Measurements from ENCODE around the gene DDAH1. TPM values are rescaled to one million over a fixed set of nuclear protein-coding genes. Genes with fewer than 3 reads are reported as not detected.

The DDAH1 gene
- total and polyA plus RNA-seq, 2 of the 8 experiments (the other 6 are each of a cell fraction or from before 2014, with no cell fraction given): 22.8 to 54.5 TPM

DNA sequence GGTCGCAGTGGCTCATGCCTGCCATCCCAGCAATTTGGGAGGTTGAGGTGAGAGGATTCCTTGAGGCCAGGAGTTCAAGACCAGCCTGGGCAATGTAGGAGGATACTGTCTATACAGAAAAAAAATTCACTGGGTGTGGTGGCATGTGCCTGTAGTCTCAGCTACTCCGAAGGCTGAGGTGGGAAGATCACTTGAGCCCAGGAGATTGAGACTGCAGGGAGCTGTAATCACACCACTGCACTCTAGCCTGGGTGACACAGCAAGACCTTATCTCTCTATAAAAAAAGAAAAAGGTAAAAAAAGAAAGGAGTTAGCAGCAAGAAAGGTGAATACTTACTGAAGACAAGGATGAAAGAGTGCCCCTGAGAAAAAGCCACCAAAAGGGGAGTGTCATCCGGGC, 164.8 kb downstream of the DDAH1 start:
- no peak for DNase-seq (ENCODE audit: low read depth in 1 of 2, low spot score in 2 of 2)
- Histone ChIP-seq H3K27me3 (replicated peaks in 1 of 4; ENCODE audit: control insufficient read depth in 3 of 4, extremely low read depth in 1 of 4, insufficient read depth in 3 of 4, low read length in 3 of 4) (no peaks in the 10 kb centered on the region), H3K14ac (ENCODE audit: insufficient read length) (no peak overlapping the region), H4K8ac (ENCODE audit: extremely low read depth, insufficient read depth, low read length) (no peak overlapping the region), H2BK5ac (ENCODE audit: low read depth, low read length) (no peak overlapping the region), H3K36me3 (ENCODE audit: control insufficient read depth in 2 of 4, insufficient read depth in 4 of 4, low read length in 3 of 4) (no peaks in the 10 kb centered on the region), H3K9me3 (ENCODE audit: insufficient read depth in 2 of 2, low read depth in 1 of 2, low read length in 1 of 2) (no peaks in the 10 kb centered on the region), H3K79me2 (ENCODE audit: control insufficient read depth in 1 of 2, insufficient read depth in 2 of 2, low read length in 2 of 2) (no peaks in the 10 kb centered on the region), H3K4me3 (ENCODE audit: extremely low read depth in 1 of 4, insufficient read depth in 2 of 4, low read depth in 3 of 4, low read length in 4 of 4) (no peak overlapping the region), H3K4me2 (ENCODE audit: insufficient read depth in 1 of 2, low read depth in 2 of 2, low read length in 2 of 2) (no peak overlapping the region), H3K56ac (replicated peaks; ENCODE audit: insufficient read length, low read depth, low read length) (no peak overlapping the region), H2BK15ac (ENCODE audit: low read length) (no peak overlapping the region), H4K5ac (ENCODE audit: insufficient read length, low read depth, low read length) (no peak overlapping the region), H3K27ac (ENCODE audit: low read depth, low read length) (no peak overlapping the region), H2AFZ (ENCODE audit: low read length) (no peak overlapping the region), H2BK120ac (replicated peaks; ENCODE audit: low read depth, low read length) (no peak overlapping the region), H3K18ac (ENCODE audit: extremely low read depth, low read length) (no peak overlapping the region), H3K9ac (replicated peaks in 1 of 4; ENCODE audit: extremely low read depth in 1 of 4, low read depth in 3 of 4, low read length in 3 of 4) (no peak overlapping the region), H2AK5ac (ENCODE audit: low read depth, low read length) (no peak overlapping the region), H3K4ac (replicated peaks; ENCODE audit: insufficient read length, low read depth, low read length) (no peak overlapping the region), H2BK12ac (ENCODE audit: low read depth, low read length) (no peak overlapping the region), H4K91ac (replicated peaks; ENCODE audit: insufficient read length, low read length) (no peak overlapping the region), H2BK20ac (ENCODE audit: low read length) (no peak overlapping the region), H3K79me1 (ENCODE audit: low read depth, low read length) (no peaks in the 10 kb centered on the region), H3K4me1 (replicated peaks in 1 of 4; ENCODE audit: control insufficient read depth in 3 of 4, insufficient read depth in 4 of 4, low read length in 3 of 4) (peaks cover 0 to 2% (median 0%) of the 10 kb centered on the region in 4 experiments; a peak in 1 of 7 replicates), H3K23me2 (ENCODE audit: low read depth, low read length) (no peaks in the 10 kb centered on the region), H4K20me1 (replicated peaks in 1 of 2; ENCODE audit: control insufficient read depth in 1 of 2, insufficient read depth in 2 of 2, low read length in 2 of 2) (no peaks in the 10 kb centered on the region), H3K23ac (ENCODE audit: insufficient read length) (no peak overlapping the region)
- CTCF ChIA-PET (ENCODE audit: partially characterized antibody): no interaction called here
- POLR2A ChIA-PET (ENCODE audit: partially characterized antibody): no interaction called here
- FAIRE-seq: no peak
- 76% methylated on average over 3 of the region's 3 CpGs; no CpG with 5 or more reads in 1 of the 2 experiments for WGBS, 2 experiments (ENCODE audit: extremely low coverage in 1 of 2, insufficient coverage in 1 of 2, insufficient read length in 1 of 2, insufficient replicate concordance in 2 of 2, low coverage in 1 of 2, low lambda C conversion rate in 2 of 2, missing lambda C conversion rate in 1 of 2)
- no peak for TF ChIP-seq TCF12 (IDR thresholded peaks at IDR 0.05; ENCODE audit: low read depth, low read length)
- no peak for TF ChIP-seq CHD2 (IDR thresholded peaks at IDR 0.05; ENCODE audit: low read length)
- TF ChIP-seq JUND (IDR thresholded peaks at IDR 0.05; ENCODE audit: low read length): no peak
- no peak for TF ChIP-seq RFX5 (IDR thresholded peaks at IDR 0.05; ENCODE audit: borderline replicate concordance, low read depth, low read length)
- no peak for TF ChIP-seq CREB1 (IDR thresholded peaks at IDR 0.05)
